CD4-positive, alpha-beta T cell treated with Interleukin-10 for 1 hour (primary cell): ENCODE data around the gene NPTX1.

ENCODE experiments used
- DNase-seq: peaks from one replicate; pipeline ENCODE4 v3.0.0-alpha.2; 2020

NPTX1 gene

DNA sequence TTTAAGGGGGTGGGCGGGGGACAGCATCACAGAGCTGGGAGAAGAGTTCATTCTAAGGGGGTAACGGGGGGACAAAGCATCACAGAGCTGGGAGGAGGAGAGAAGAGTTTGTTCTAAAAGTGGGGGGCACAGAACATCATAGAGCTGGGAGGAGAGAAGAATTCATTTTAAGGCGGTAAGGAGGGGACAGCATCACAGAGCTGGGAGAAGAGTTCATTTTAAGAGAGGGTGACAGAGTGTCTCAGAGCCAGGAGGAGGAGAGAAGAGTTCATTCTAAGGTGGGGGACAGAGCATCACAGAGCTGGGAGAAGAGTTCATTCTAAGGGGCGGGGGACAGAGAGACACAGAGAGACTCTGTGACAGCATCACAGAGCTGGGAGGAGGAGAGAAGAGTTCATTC lies 33.6 kb downstream of the NPTX1 start:
- no peak for DNase-seq

DNA sequence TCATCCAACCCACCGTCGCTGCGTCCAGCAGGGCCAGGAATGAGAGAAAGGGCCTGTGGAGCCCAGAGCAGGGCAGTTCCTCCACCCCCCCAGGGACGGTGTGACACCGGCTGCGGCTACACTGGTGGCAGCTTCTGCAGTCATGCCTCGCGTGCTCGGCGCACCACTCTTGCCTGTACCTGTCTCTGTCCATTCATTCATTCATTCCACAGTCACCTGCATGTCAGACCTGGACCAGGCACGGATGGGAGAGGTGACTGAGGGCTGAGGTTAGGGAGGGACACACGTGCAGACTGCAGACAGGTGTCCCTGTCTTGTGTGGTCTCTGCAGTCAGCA lies 34.1 kb downstream of the NPTX1 start:
- DNase-seq: no peak

DNA sequence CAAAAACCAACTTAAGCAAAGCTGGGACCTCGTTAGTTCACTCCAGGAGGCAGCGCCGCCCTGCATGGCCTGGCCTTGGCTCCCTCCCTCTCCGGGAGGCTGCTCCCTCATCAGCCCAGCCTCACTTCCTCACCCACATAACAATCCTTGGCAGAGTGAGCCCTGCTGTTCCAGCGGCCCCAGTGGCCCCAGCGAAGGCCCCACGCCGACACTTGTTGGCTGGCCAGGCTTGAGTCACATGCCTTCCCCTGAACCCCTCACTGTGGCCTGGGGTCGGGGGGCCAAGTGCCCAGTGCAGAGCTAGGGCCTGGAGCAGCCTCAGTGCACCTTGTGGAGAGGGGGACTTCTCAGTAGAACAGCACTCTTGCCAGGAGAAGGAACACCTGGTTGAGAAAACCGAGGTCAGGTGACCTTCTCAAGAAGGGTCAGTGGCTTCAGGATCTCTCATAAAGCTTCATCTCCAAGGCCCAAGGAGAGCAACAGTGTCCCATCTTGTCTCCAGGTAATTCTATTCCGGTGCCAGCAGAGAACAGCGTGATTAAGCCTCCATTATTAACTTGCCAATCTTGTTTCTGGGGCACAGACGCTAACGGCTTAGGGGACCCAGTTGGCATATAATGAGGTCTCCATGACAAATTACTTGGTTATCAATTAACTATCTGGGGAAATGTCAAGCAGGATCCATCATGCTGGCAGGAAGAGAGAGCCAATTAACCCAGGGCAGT lies 34.6 kb downstream of the NPTX1 start:
- DNase-seq: no peak

DNA sequence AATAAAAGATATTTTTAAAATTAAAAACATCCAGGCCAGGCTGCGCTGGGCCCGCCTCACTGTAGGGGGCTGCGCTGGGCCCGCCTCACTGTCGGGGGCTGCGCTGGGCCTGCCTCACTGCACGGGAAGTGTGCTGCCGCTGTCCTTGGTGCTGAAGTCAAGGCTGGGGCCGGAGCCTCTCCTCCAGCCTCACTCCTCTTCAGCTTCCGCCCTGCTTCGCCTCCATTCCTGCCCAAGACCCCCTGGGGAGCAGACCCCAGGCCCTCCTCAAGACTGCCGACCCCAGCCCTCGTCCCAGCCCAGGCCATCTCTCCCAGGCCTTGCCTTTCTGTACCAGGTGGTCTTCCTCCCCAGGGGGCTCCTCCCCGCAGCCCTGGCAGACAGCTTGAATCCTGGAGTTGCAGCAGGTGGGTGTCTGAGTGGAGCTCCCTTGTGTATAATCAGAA lies 35.3 kb downstream of the NPTX1 start:
- DNase-seq: peak; percentile 40

DNA sequence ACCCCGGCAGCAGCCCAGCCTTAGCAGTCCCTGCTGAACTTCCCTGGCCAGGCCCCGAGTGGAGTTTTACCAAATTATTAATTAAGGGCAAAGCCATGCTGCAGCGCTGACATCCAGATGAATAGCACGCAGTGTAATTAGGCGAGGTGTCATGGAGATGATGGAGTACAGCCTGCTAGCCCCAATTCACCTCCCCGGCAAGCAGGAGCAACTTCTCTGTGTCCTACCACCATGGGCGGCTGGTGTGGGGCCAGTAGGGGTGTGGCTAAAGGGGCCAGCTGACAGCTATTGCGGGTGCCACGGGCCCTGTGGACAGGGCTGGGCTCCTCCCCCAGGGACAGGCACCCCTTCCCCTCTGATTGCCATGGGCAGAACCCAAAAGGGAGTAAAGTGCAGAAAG lies 36.9 kb downstream of the NPTX1 start:
- DNase-seq: no peak

GRCh38 chr17:80438806-80439205 lies 37.6 kb downstream of the NPTX1 start:
- DNase-seq: no peak

GRCh38 chr17:80437532-80437931 lies 38.9 kb downstream of the NPTX1 start:
- no peak for DNase-seq

DNA sequence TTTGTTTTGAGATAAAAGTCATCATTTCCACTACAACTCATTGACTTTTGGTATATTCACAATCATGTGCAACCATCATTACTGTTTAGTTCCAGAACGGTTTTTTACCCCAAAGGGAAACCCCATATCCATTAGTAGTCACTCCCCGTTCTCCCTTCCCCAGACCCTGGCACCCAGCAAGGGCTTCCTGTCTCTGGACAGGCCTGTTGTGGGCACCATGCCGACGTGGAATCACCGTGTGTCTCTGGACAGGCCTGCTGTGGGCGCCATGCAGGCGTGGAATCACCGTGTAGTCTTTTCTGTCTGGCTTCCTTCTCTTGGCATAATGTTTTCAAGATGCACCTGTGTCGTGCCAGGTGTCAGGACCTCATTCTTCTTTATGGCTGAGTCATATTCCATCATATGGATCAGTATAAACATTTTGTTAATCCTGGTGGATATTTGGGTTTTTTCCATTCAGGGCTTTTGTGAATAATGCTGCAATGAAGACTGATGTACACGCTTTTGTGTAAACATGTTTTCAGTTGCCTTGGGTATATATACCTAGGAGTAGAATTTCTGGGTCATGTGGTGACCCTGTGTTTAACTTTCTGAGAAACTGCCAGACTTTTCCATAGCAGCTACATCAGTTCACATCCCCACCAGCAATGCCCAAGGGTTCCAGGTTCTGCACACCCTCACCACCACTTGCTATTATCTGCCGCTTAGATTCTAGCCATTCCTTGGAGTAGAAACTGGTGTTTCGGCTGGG lies 42.3 kb downstream of the NPTX1 start:
- DNase-seq: no peak

DNA sequence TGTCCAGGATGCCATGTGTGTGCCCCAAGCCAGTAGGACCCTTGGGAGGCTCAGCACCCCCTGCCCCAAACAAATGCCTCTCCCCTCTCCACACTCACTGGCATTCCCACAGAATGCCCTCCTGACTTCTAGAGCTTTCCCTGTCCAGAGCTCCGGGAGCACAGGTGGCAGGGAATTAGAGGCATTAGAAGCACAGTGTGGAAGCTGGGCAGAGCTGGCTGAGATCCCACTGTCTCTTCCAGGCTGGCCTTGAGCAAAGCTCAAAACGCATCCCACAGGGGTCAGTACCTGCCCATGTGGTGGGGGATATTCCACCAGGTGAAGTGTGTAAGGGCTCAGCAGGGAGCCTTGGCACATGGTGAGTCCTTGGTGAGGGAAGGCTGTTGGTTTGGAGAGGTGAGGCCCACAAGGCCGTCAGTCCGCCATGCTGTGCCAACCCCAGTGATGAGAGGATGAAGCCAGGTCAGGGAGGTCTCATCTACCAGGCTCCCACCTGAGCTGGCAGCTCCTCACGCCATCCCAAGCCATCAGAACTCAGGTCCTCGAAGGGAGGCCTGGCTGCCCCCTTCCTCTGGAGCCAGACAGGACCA lies 43.4 kb downstream of the NPTX1 start:
- DNase-seq: no peak

- no peak for DNase-seq
These were observed 44.0 kb downstream of the NPTX1 start for GRCh38 chr17:80432350-80432955.

GRCh38 chr17:80431246-80432195 lies 44.9 kb downstream of the NPTX1 start:
- no peak for DNase-seq

DNA sequence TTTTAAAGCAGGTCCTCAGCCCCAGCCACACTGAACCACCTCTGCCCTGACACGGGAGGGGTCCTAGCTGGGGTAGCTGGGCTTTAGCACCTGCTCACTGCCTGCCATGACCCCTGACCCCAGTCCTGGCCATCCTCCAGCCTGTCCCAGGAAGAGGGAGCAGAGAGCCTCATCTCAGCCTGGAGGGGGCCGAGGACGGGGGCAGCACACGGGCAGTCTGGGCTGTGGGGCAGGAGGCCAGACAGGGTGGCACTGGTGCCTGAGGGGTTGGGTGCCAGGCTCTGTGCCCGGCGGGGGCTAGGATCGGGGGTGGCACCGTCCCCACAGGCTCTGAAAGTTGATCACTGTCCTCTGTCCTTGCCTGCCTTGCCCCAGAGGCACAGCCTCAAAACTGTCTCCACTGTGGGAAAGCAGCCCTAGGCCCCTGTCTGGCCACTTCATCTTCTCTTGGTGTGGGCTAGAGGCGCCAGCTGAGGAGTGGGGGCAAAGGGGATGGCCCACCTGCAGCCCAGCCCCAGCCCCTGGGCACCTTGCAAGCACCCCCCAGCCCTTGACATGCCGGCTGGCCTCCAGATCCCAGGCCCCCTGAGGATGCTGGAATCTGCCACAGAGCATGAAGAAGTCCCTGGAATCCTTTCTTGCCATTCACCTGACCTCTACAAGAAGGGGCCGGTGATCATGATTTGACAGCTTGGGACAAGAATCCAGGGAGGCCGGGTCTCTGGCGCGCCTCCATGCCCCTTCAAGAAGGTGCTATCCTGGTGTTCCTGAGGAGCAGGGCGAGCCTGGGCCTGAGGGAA lies 45.8 kb downstream of the NPTX1 start:
- no peak for DNase-seq

DNA sequence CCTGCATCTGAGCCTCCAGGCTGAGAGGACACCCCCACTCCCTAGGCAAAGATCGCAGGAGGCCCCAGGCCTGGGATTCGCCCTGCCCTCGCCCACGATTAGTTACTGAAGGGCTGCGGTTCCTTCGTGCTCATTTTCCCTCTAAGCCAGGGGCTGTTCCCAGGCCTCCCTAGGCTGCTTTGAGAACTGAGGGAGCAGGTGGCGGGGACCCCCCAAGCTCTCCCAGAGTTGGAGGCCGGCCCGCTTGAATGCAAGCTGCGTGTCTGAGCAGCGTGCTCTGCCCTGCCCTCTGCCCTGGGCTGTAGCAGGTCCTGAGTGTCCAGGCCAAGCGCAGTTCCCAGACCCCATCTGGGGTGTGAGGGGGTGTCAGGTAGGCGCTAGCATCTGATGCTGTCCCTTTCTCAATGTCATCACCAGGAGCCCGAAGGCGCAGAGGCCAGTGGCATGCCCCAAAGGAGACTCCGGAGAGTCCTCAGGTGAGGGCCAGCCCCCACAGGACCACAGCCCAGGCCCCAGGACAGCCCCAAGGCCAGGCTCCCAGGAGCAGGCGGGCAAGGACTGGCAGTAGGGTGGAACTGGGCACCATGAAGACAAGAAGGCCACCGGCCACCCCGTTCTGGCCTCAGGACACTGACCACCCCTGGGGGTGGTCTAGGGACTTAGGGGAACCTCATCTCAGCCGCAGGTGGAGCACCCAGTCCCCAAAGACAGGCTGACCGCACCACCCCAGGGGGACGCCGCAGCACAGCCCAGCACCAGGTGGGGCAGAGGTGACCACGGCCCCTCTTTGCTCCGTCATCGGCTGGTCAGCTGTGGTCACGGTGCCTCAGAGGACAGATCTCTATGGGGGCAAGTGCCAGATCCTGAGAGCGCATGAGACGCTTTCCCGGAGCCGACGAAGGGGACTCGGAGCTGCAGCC lies 46.8 kb downstream of the NPTX1 start:
- no peak for DNase-seq

GRCh38 chr17:80428796-80429195 lies 47.6 kb downstream of the NPTX1 start:
- DNase-seq: no peak

- DNase-seq: no peak
These were observed 48.0 kb downstream of the NPTX1 start for GRCh38 chr17:80428363-80428762.

DNA sequence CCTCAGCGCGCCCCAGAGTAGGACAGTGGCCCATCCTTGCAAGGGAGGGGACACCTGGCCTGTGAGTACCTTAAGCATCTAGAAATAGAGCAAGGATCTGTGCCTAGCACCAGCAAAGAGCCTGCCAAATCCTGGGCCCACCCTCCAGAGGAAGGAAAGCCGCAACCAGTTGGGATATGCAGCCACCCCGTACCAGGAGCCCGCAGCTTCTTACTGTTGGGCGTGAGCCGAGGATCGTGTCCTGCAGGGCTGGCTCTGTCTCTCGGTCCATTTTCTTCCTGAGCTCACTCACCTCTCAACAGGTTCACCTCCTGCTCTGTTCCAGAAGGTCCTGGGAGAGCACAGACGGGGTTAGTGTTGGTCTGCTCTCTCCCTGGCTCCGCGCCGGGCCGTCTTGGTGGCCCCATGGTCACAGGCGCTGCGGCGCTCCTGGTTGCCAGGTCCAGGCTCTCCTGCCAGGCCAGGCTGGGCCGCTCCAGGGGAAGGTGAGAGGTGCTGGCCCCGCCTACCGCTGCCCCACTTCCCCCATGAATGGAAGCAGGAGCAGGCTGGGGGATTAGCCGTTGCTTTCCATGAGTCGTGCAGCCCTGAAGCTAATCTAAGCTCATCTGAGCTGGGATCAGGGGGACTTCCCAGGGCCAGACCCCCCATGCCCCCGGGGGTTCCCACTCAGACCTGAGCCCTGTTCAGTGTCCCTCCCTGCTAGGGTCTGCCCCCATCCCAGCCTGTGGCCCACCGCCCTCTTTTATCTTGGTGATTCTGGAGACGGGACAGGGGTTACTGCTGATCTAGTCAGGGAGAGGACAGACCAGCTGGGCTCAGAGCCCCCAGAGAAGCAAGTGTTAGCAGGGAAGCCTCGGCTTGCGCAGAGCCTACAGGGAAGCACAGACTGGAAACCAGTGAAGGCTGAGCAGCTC lies 48.8 kb downstream of the NPTX1 start:
- no peak for DNase-seq

DNA sequence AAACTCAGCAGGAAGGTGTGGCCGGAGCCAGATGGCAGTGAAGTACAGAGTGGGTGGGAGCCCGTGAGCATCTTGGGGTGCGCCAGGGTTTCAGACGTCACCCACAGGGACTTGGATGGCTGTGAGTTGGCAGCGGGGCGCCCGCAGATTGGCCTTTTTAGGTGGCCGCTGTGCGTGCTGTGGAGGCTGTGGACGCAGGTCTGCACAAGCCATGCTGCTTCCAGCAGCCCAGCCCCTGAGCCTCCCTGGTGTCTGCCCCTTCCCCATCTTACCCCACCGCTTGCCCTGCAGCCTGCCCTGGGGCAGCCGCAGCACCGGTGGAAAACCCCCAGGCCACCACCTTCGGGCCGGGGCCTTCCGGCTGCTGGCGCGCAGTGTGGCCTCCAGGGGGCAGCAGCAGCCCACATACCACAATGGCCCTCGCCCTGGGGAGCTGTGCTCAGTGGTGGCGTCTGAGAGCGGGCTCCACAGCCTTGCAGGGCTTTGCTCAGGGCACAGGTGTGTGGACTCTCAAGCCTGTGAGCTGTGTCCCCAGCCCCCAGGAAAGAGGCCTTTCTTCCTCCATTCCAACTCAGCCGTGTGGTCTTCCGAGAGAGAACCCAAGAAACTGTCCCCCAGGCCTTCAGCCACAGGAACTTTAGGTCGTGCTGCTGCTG lies 49.6 kb downstream of the NPTX1 start:
- DNase-seq: peak; percentile 90

DNA sequence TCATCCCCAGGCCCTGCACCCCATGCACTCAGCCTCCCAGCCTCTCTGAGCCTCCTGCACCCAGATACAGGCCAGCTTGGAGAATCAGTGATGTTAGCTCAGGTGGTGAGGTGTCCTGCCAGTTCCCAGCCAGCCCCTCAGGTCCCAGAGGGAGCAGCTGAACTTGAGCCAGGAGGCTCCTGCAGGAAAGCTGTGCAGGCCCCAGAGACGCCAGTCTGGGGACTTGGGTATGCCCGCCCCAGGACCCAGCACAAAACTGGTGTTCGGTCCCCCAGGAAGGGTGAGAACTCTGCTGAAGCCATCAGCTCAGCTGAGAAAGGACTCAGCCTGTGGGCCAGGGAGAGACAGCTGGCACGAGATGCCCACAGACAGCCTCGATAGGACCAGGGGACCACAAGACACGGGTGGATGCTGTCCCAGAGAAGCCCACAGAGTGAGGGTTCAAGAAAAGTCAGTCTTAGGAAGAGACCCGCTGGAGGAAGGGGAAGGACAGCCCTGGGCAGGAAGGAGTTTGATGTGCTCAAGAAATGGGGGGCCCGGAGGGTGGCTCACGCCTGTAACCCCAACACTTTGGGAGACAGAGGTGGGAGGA lies 50.5 kb downstream of the NPTX1 start:
- DNase-seq: no peak
